Naive B cell (primary cell): ENCODE data around the gene COL4A4. TPM values are rescaled to one million over a fixed set of nuclear protein-coding genes. Genes with fewer than 3 reads are reported as not detected.

Experiments used
- ATAC-seq, 2 donors: fragments of 150-1000 bp; cut with Tn5 transposase; 2 replicates each; pipeline ENCODE4 v1.10.0; 2021; ENCODE audit warnings: low read depth in 2 of 2, mild to moderate bottlenecking in 2 of 2, moderate library complexity in 2 of 2
- DNase-seq: peaks from one replicate; pipeline ENCODE4 v3.0.0; 2022
- H3K27ac Mint-ChIP-seq, 6 donors: one replicate each; pipeline ENCODE4 v1.8.0; 2020 to 2022; ENCODE audit warnings: mild to moderate bottlenecking in 6 of 6, mixed read lengths in 6 of 6, moderate library complexity in 5 of 6, inconsistent platforms in 2 of 6
- H3K27me3 Mint-ChIP-seq, 3 donors: one replicate each; pipeline ENCODE4 v1.8.0; 2021 to 2022; ENCODE audit warnings: mixed read lengths in 3 of 3, mild to moderate bottlenecking in 1 of 3
- H3K36me3 Mint-ChIP-seq, 2 donors: one replicate each; pipeline ENCODE4 v1.8.0; 2020 to 2022; ENCODE audit warnings: mixed read lengths in 2 of 2, inconsistent platforms in 1 of 2, mild to moderate bottlenecking in 1 of 2
- H3K4me1 Mint-ChIP-seq, 3 donors: one replicate each; pipeline ENCODE4 v1.8.0; 2020 to 2022; ENCODE audit warnings: mixed read lengths in 3 of 3, inconsistent platforms in 1 of 3, mild to moderate bottlenecking in 1 of 3, moderate library complexity in 1 of 3
- H3K4me3 Mint-ChIP-seq, 8 donors: one replicate each; pipeline ENCODE4 v1.8.0; 2020 to 2022; ENCODE audit warnings: mild to moderate bottlenecking in 8 of 8, mixed read lengths in 8 of 8, moderate library complexity in 8 of 8, inconsistent platforms in 2 of 8
- H3K9me3 Mint-ChIP-seq, 7 donors: one replicate each; pipeline ENCODE4 v1.8.0; 2020 to 2022; ENCODE audit warnings: mixed read lengths in 7 of 7, mild to moderate bottlenecking in 5 of 7, inconsistent platforms in 2 of 7, moderate library complexity in 1 of 7
- polyA plus RNA-seq, 6 donors: library from polyadenylated mRNA; unstranded; fragments of 300-500 nt; fragmentation: Illumina TruSeq; gene quantifications; one replicate each; pipeline ENCODE4 v1.2.3, GENCODE V29; 2021; ENCODE audit warnings: low read depth in 6 of 6

The COL4A4 gene
- polyA plus RNA-seq, 6 donors from 2014 or later = 0.03 to 1.7 (median 0.57) TPM; not detected in 1

DNA sequence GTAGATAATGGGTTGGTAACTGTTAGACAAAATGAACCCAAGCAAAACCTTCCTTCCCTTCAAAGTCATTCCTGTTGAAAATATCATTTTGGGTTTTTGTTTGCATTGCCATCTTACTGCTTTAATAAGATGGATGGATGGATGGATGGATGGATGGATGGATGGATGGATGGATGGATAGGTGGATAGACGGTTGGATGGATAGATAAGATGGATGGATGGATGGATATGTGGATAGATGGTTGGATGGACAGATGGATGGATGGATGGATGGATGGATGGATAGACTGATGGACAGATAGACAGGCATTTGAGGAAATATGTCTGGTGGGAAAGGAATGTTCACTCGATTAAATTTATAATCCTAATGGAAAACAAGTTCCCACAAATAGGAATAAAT lies 133.2 kb downstream of the COL4A4 start:
- Mint-ChIP-seq H3K4me3 (no peak overlapping the region), H3K27ac (no peak overlapping the region), H3K36me3 (peaks cover 0 to 9% of the 10 kb centered on the region in 2 donors), H3K4me1 (no peaks in the 10 kb centered on the region), H3K9me3 (peaks cover 0 to 8% (median 2%) of the 10 kb centered on the region in 7 donors), H3K27me3 (peaks cover 7 to 17% (median 16%) of the 10 kb centered on the region in 3 donors)
- DNase-seq (no peak), ATAC-seq (no peak)

- H3K4me3 Mint-ChIP-seq = no peak overlapping the region
- H3K4me1 Mint-ChIP-seq = no peaks in the 10 kb centered on the region
- H3K9me3 Mint-ChIP-seq = peaks cover 0 to 4% (median 0%) of the 10 kb centered on the region in 7 donors
- no peak overlapping the region for H3K27ac Mint-ChIP-seq
- H3K36me3 Mint-ChIP-seq = peaks cover 0 to 9% of the 10 kb centered on the region in 2 donors
- ATAC-seq (no peak), DNase-seq (no peak)
- H3K27me3 Mint-ChIP-seq = peaks cover 7 to 17% (median 12%) of the 10 kb centered on the region in 3 donors
Observed at GRCh38 chr2:227029426-227030105, 134.4 kb downstream of the COL4A4 start.

GRCh38 chr2:227025510-227025909 lies 138.5 kb downstream of the COL4A4 start:
- no peaks in the 10 kb centered on the region for H3K9me3 Mint-ChIP-seq
- no peak overlapping the region for H3K4me3 Mint-ChIP-seq
- H3K4me1 Mint-ChIP-seq = no peaks in the 10 kb centered on the region
- ATAC-seq (no peak), DNase-seq (no peak)
- H3K27ac Mint-ChIP-seq = no peak overlapping the region
- H3K36me3 Mint-ChIP-seq = peaks cover 0 to 3% of the 10 kb centered on the region in 2 donors
- peaks cover 1 to 18% (median 17%) of the 10 kb centered on the region in 3 donors for H3K27me3 Mint-ChIP-seq

DNA sequence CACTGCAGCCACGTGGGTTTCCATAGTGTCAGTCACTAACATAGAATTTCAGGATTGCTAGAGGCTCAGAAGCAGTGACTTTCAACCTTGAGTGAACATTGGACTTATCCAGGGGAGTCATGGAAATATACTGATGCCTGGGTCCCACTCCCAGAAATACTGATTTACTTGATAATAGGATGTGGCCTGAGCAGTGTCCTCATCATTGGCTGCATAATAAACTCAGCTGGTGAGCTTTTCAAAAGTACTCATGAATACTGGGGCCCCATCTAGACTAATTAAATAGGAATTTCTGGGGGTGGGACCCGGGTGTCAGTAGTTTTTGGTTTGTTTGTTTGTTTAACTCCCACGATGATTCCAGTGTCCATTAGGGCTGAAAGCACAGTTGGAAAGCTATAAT lies 141.4 kb downstream of the COL4A4 start:
- H3K27me3 Mint-ChIP-seq = peaks cover 0 to 20% (median 11%) of the 10 kb centered on the region in 3 donors
- no peak for ATAC-seq

DNA sequence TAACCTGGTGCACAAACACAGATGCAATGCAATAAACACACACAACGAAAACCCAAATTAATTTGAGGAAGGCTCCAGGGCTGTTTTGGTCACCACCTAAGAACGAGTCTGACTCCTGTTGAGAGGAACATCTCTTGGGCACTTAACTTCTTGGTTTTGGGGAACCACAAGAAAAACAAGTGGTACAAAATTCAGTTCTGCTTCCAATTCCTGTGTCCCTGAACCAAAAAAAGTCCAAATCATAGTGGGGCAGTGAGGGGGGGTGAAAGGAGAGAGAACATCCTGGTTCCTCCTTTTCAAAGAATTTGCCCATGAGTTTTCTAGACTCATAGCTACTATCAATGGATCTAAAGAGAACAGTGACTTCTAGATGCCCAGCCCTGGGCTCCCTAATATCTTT lies 143.6 kb downstream of the COL4A4 start:
- DNase-seq = no peak

More for the DNA sequence above, 141.4 kb downstream of the COL4A4 start:
- no peaks in the 10 kb centered on the region for H3K4me1 Mint-ChIP-seq
- H3K9me3 Mint-ChIP-seq = no peaks in the 10 kb centered on the region
- no peak overlapping the region for H3K27ac Mint-ChIP-seq
- H3K36me3 Mint-ChIP-seq = peaks cover 0 to 4% of the 10 kb centered on the region in 2 donors
- DNase-seq = no peak
- no peak overlapping the region for H3K4me3 Mint-ChIP-seq

GRCh38 chr2:227016894-227017293 lies 147.1 kb downstream of the COL4A4 start:
- Mint-ChIP-seq H3K27ac (no peak overlapping the region), H3K27me3 (peaks cover 6 to 13% (median 11%) of the 10 kb centered on the region in 3 donors), H3K4me1 (no peaks in the 10 kb centered on the region), H3K4me3 (no peak overlapping the region), H3K36me3 (peaks cover 0 to 8% of the 10 kb centered on the region in 2 donors), H3K9me3 (peaks cover 0 to 4% (median 0%) of the 10 kb centered on the region in 7 donors)
- DNase-seq (no peak), ATAC-seq (no peak)

More for the DNA sequence above, 143.6 kb downstream of the COL4A4 start:
- Mint-ChIP-seq H3K4me1 (no peaks in the 10 kb centered on the region), H3K27ac (no peak overlapping the region), H3K27me3 (peaks cover 11 to 17% (median 13%) of the 10 kb centered on the region in 3 donors), H3K36me3 (peaks cover 0 to 8% of the 10 kb centered on the region in 2 donors), H3K9me3 (peaks cover 0 to 3% (median 0%) of the 10 kb centered on the region in 7 donors), H3K4me3 (no peak overlapping the region)
- ATAC-seq = no peak

DNA sequence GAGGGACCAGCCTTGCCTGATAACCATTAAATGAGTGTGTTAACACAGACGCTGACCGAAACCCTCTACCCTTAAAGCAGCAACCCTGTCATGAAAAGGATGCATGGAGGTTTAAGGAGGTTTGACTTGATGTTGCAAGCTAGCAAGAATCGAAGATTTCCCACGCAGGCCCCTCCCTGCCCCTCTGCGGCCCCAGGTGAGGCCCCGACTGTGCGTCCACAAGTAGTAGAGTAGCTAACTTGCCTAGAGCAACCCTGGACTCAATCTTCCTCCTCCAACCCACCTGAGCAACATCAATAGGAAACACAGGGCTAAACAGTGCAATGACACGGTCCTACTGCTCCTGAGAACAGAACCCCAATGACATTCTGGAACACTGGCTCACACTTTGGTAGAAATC lies 150.1 kb downstream of the COL4A4 start:
- Mint-ChIP-seq H3K4me1 (no peaks in the 10 kb centered on the region), H3K9me3 (peaks cover 0 to 4% (median 0%) of the 10 kb centered on the region in 7 donors), H3K27me3 (peaks cover 0 to 13% (median 6%) of the 10 kb centered on the region in 3 donors), H3K27ac (peak overlapping the region in 1 of 6 donors; percentile 57), H3K36me3 (peaks cover 0 to 5% of the 10 kb centered on the region in 2 donors), H3K4me3 (no peak overlapping the region)
- DNase-seq (no peak), ATAC-seq (no peak)

- H3K27ac Mint-ChIP-seq = no peak overlapping the region
- H3K9me3 Mint-ChIP-seq = peaks cover 0 to 4% (median 0%) of the 10 kb centered on the region in 7 donors
- no peak for ATAC-seq
- no peak overlapping the region for H3K4me3 Mint-ChIP-seq
- peaks cover 0 to 13% (median 3%) of the 10 kb centered on the region in 3 donors for H3K27me3 Mint-ChIP-seq
- DNase-seq = no peak
- H3K4me1 Mint-ChIP-seq = no peaks in the 10 kb centered on the region
- peaks cover 0 to 5% of the 10 kb centered on the region in 2 donors for H3K36me3 Mint-ChIP-seq
Observed at GRCh38 chr2:227013330-227013729, 150.7 kb downstream of the COL4A4 start.

DNA sequence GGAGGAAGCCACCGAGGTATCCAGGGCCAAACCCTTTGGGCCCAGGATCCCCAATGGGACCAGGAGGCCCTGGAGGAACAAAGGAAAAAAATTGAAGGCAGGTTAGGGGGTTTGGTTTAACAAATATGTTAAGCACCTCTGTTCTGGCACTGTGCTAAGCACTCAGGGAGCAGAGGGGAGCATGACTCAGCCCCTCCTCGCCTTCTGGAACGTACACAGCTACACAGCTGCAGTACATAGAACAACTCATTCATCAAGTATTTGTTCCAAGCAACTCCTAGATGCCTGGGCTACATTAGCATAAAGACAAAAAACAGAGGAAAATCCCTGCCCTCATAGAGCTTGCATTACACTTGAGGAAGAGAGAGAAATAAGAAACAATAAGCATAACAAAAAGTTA lies 153.6 kb downstream of the COL4A4 start:
- peaks cover 0 to 2% (median 0%) of the 10 kb centered on the region in 7 donors for H3K9me3 Mint-ChIP-seq
- H3K27ac Mint-ChIP-seq = no peak overlapping the region

GRCh38 chr2:227007940-227008339 lies 156.1 kb downstream of the COL4A4 start:
- no peaks in the 10 kb centered on the region for H3K27me3 Mint-ChIP-seq
- no peaks in the 10 kb centered on the region for H3K9me3 Mint-ChIP-seq
- DNase-seq (no peak), ATAC-seq (no peak)
- H3K27ac Mint-ChIP-seq = peak overlapping the region in 2 of 6 donors; percentile 3 to 79
- no peak overlapping the region for H3K4me3 Mint-ChIP-seq
- H3K4me1 Mint-ChIP-seq = no peaks in the 10 kb centered on the region
- H3K36me3 Mint-ChIP-seq = peaks cover 0 to 9% of the 10 kb centered on the region in 2 donors

More for the DNA sequence above, 153.6 kb downstream of the COL4A4 start:
- H3K4me3 Mint-ChIP-seq = no peak overlapping the region
- no peak for ATAC-seq
- DNase-seq = no peak
- no peaks in the 10 kb centered on the region for H3K4me1 Mint-ChIP-seq
- no peaks in the 10 kb centered on the region for H3K36me3 Mint-ChIP-seq
- H3K27me3 Mint-ChIP-seq = no peaks in the 10 kb centered on the region

DNA sequence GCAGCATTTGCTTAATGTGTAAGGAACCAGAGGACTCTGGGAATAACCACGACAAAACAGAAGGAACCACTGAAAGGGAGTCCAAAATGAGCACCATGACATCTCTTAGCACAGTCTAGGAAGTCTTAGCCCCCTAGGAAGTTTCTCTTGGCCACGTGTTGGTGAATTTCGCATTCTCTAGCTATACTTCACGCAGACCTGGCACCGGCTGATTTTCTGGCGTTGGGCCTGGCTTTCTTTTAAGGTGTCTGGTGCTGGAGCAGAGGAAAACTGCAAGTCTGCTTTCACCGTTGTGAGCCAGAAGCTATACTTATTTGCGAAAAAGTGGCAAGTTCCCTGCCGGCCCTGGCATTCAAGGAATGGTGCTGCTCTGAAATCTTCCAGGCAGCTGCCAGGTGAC lies 156.9 kb downstream of the COL4A4 start:
- H3K9me3 Mint-ChIP-seq = no peaks in the 10 kb centered on the region
- H3K4me1 Mint-ChIP-seq = no peaks in the 10 kb centered on the region
- H3K36me3 Mint-ChIP-seq = peaks cover 3 to 9% of the 10 kb centered on the region in 2 donors
- H3K27ac Mint-ChIP-seq = no peak overlapping the region
- H3K27me3 Mint-ChIP-seq = no peaks in the 10 kb centered on the region
- ATAC-seq (no peak), DNase-seq (no peak)
- no peak overlapping the region for H3K4me3 Mint-ChIP-seq

- no peak for DNase-seq
- no peaks in the 10 kb centered on the region for H3K27me3 Mint-ChIP-seq
Observed at GRCh38 chr2:227006189-227006897, 157.7 kb downstream of the COL4A4 start.

DNA sequence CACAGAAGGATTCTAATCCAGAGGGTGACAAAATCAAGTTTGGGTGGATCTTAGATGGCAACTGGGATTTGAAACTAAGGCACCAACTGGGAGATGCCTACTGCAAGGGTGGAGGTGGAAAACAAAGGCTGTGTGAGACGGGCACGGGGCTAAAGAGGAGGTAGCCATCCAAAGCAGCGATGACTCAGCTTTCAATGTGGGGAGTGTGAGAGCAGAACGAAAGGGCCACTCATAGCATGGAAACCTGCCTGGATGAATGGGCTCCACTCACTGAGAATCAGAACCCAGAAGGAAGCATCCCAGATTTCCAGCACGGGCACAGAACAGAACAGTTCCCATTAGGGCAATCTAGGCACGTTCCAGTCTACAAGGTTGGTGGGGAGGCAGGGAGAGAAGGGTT lies 159.5 kb downstream of the COL4A4 start:
- no peak for DNase-seq
- Mint-ChIP-seq H3K4me3 (no peak overlapping the region), H3K27ac (peak overlapping the region in 2 of 6 donors; percentile 21 to 82), H3K4me1 (no peaks in the 10 kb centered on the region), H3K36me3 (peaks cover 9 to 16% of the 10 kb centered on the region in 2 donors), H3K27me3 (no peaks in the 10 kb centered on the region), H3K9me3 (no peaks in the 10 kb centered on the region)
- ATAC-seq = no peak

More at GRCh38 chr2:227006189-227006897, 157.7 kb downstream of the COL4A4 start:
- H3K36me3 Mint-ChIP-seq = peaks cover 3 to 9% of the 10 kb centered on the region in 2 donors
- H3K9me3 Mint-ChIP-seq = no peaks in the 10 kb centered on the region
- H3K4me1 Mint-ChIP-seq = no peaks in the 10 kb centered on the region
- H3K4me3 Mint-ChIP-seq = peak overlapping the region in 1 of 8 donors; percentile 63
- peak overlapping the region in 2 of 6 donors; percentile 39 to 54 for H3K27ac Mint-ChIP-seq
- ATAC-seq = no peak
